GM21423 (cell line): ENCODE measurements around the gene ZIC2.

Experiments
- ATAC-seq: cut with Tn5 transposase; IDR thresholded peaks from one replicate; pipeline ENCODE4 v1.9.1; 2021; ENCODE audit warnings: mild to moderate bottlenecking, moderate library complexity; ENCODE audit not compliant: unreplicated experiment

The ZIC2 gene

DNA sequence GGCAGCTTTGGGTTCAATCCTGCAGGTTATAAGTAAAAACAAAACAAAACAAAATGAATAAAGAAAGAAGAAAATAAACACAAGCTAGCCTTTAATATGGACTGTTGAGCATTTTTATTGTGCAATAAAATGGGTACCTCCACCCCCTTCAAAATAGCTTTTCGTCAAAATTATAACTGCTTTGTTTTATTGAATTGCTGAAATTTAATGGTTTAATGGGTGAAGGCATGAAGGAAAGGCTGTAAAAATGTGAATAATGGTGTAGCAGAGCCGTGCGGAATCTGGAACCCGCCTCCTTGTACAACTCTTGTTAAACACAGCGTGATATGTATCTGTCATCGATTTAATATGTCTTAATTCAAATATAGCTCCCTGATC lies 7.8 kb upstream of the ZIC2 start:
- no peak for ATAC-seq

GRCh38 chr13:99974296-99974938 lies 7.2 kb upstream of the ZIC2 start:
- ATAC-seq, result no peak

GRCh38 chr13:99974939-99975561 lies 6.5 kb upstream of the ZIC2 start:
- ATAC-seq, result no peak

- no peak for ATAC-seq
Observed at GRCh38 chr13:99975626-99976025, 6.0 kb upstream of the ZIC2 start.

DNA sequence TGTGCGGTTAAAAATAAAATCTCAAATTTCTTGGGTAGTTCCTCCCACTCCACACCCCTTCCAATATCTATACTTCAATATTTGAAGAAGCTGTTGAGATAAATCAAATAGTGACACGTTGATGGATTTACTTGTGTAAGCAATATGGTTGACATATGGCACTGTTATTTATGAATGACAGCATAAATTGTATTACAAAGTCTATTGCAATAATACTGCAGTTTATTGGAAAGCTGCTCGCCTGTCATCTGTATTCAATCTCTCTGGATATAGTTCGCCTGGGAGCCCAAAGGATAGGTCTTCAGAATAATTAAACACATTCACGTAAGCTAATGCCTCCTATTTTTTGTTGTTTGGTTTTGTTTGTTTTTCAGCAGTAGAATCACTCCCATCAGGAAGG lies 5.0 kb upstream of the ZIC2 start:
- ATAC-seq, result no peak

- no peak for ATAC-seq
Observed at GRCh38 chr13:99977334-99977911, 4.2 kb upstream of the ZIC2 start.

DNA sequence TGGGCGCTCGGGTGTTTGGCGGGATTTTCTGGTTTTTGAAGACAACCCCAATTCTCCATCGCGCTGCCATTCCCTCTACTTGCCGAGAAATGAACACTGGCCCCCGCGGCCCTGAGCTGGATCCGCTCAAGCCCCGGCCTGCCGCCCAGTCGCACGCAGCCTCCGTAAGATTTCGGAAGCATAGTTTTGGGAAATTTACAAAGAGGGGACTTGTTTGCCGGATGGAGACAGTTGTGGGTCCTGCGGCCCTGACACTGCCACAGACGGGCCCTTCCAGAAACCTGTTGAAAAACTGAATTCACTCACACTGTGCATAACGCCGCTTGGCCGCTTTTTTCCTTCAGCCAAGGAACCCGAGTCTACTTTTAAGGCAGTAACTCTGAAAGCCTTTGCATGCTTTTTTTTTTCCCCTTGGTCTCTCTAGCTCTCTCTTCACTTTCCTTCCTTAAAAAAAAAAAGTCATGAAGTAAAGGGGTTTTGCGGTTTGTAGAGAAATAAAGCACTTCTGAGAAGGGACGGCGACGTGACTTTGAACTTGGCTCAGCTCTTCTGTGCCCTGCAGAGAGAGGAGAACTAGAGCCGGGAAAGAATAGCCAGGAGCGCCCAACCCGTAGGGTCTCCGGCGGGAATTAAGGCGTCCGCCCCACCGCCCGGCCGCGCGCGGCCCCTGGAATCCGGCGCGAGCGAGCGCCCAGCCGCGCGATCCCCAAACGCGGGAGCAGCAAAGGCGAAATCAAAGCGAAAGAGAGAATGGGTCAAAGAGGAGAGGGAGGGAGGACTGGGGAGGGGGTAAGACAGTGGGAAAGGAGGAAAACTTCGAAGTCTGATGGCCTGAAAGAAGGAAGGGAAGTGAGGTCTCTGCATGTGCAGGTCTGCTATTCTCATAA lies 3.4 kb upstream of the ZIC2 start:
- no peak for ATAC-seq

DNA sequence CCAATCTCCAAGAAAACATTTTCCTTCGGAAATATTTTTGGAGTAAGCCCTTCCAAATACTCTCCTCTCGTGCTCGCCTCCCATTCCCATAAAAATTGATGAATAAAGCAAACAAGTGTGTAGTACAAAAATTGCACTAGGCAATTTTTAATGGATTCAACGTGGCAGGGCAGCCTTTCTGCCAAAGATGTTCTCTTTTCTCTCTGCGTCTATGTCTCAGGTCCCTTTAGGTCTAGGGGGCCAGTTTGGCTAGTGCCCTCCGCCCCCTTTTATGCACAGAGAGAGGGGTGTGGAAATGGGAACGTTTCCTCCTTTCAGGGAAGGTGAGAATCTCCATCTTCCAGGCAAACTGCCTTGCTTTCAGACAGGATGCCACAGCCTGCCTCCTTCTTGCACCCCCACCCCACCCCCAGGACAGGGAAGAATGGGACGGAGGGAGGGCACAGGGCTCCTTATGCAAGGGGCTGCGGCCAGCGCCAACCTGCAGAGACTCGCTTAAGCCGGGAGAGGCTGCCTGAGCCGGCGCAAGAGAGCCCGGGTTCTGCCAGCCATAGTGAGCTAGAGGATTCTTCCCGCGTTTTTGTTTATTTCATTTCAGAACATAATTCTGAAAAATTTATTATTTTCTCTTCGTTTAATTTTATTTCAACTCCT lies 2.7 kb upstream of the ZIC2 start:
- no peak for ATAC-seq

GRCh38 chr13:99979453-99980200 lies 2.0 kb upstream of the ZIC2 start:
- ATAC-seq, result no peak

DNA sequence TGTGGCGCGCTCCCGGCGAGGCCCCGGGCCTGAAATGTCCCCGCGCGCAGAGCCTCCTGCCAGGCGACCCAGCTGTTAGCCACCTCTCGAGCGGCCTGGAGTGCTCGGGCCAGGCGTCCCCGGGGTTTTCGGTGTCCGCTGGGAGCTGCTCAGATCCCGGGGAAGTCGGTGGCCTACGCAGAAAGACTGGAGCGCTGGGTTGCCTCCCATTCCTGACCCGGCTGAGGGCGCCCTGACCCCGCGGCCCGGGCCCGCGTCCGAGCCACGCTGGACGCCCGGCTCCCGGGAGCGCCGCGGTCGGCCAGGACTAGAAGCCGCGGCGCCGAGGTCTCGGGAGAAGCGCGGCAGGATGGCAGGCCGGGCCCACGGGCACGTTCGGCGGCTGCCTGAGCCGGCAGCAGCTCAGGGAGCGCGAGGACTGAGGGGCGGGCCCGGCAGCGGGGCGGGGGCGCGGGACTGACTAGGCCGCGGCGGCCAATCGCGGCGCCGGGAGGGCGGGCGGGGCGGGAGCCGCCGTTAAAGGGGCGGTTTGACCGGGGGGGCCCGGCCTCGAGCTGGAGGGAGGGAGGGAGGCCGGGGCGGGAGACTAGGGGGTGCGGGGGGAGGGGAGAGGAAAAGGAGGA lies 1.3 kb upstream of the ZIC2 start:
- peak; percentile 47 for ATAC-seq

- ATAC-seq, result no peak
Observed at GRCh38 chr13:99980824-99981734, 505 bp upstream of the ZIC2 start.

- no peak for ATAC-seq
Observed at GRCh38 chr13:99982036-99982730, 599 bp downstream of the ZIC2 start.

DNA sequence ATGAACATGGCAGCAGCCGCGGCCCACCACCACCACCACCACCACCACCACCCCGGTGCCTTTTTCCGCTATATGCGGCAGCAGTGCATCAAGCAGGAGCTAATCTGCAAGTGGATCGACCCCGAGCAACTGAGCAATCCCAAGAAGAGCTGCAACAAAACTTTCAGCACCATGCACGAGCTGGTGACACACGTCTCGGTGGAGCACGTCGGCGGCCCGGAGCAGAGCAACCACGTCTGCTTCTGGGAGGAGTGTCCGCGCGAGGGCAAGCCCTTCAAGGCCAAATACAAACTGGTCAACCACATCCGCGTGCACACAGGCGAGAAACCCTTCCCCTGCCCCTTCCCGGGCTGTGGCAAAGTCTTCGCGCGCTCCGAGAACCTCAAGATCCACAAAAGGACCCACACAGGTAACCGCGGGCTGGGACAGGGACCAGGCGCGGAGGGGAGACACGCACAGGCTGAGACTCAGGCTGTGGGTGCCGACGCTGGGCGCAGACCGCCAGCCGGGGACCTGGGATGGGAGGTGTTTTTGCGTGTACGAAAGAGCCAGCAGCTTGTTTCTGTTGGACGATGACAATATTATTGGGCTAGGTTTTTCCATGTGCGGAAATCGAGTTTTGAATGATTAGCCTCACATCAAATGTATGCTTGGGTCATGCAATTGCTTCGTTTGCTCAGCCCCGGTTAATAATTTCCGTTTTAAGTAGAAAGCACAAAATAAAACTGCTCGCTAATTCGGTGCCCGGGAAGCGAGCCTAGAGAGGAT lies 1.3 kb downstream of the ZIC2 start:
- ATAC-seq, result no peak

DNA sequence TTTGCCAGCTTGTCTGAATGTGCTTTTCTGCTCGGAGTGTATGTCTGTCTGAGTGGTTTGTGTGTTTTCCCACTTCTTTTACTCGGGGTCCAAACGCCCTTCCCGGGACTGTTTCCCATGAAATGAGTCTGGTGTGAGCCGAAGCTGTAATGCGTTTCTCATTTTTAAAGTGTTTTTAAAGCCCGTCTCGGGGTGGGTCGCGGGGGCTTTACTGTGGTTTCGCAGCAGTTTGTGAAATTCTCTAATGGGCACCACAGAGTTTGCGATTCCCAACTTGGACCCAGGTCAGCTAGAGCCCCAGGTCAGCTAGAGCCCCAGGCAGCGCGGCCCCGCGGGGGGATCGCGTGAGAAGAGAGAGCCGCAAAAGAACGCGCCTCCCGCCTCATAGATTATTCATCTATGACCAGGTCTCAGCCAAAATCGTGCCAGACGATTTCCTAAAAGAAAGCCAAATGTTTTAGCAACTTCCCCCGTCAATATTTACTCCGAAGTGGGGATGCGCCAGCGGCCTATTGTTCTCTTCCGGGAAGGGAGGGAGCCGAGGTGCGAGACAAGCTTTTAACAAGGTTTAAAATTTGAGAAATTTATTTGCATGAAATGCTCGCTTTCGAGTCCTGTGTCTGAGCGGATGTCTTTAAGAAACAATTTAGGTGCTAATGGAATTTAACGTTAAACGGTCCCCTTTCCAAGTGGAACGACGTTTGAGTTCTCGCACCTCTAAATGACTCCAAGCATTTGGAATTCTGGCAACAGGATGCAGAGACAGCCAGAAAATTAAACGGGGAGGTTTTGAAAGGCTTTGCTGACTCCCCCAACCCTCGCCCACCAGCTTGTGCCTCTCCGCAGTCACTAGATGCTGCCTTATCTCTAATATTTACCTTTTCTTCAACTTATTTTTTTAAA lies 2.2 kb downstream of the ZIC2 start:
- no peak for ATAC-seq

- ATAC-seq, result no peak
Observed at GRCh38 chr13:99984461-99985240, 3.1 kb downstream of the ZIC2 start.
